ENCODE measurements around the gene SELP. TPM values are rescaled to one million over a fixed set of nuclear protein-coding genes. Genes with fewer than 3 reads are reported as not detected.

SELP gene
- total and polyA plus RNA-seq, 2 of the 13 experiments (the other 11 are each of a cell fraction or from before 2014, with no cell fraction given) = 0.11 TPM; not detected in 1

DNA sequence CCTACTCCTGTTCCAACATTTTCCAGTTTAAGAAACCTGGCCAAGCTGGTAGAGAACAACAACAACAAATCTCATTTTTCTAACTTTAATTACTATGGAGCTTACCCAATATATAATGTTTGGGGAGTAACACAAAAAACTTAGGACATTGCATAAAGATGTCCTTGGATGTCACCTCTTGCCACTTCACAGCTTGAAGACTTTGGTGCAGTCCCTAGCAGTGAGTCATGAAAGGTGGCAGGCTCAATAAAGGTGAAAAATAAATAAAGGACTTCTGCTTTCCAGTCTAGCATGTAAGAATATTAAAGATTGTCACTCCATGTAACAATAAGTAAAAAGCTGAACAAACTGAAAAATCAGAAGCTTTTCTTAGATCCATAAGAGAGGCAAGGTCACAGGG lies 17.6 kb upstream of the SELP start:
- ChIA-PET CTCF (ENCODE audit: low intra/inter-chr PET ratio, low total read pairs) (no interaction called here), POLR2A (no interaction called here)
- Histone ChIP-seq H3K27me3 (ENCODE audit: control insufficient read depth in 1 of 2, insufficient read depth in 2 of 2, low read length in 2 of 2) (peaks cover 0 to 5% of the 10 kb centered on the region in 2 experiments; a peak in 1 of 5 replicates), H2AFZ (ENCODE audit: low read length) (no peak overlapping the region), H3K27ac (ENCODE audit: extremely low read length, insufficient read depth, low read length) (no peak overlapping the region), H3K36me3 (replicated peaks in 1 of 2; ENCODE audit: control insufficient read depth in 1 of 2, insufficient read depth in 2 of 2, low read length in 2 of 2) (no peaks in the 10 kb centered on the region), H4K20me1 (ENCODE audit: insufficient read depth, low read length) (no peaks in the 10 kb centered on the region), H3K9ac (ENCODE audit: insufficient read depth, low read depth, low read length) (no peak overlapping the region), H3K4me3 (replicated peaks in 1 of 3; ENCODE audit: insufficient read depth in 1 of 3, low read depth in 2 of 3, low read length in 3 of 3) (no peak overlapping the region), H3K9me3 (ENCODE audit: low read length) (no peaks in the 10 kb centered on the region), H3K4me2 (ENCODE audit: low read depth, low read length) (no peak overlapping the region), H3K4me1 (ENCODE audit: insufficient read depth, low read length) (no peaks in the 10 kb centered on the region), H3K79me2 (ENCODE audit: insufficient read depth, low read length) (no peaks in the 10 kb centered on the region)
- FAIRE-seq (no peak), DNase-seq (ENCODE audit: low spot score) (no peak), ATAC-seq (no peak)
- in situ Hi-C loops (cut with HindIII; ENCODE audit: extremely low pct_ligation_motif_present, low pct_unique_long_range_greater_than_20kb) (no loop called here), intact Hi-C loops (cut with micrococcal nuclease; ENCODE audit: unreplicated experiment) (no loop called here)
- BruUV-seq (replicated peaks) = no TSS peak
- TF ChIP-seq ZNF775 (CRISPR knock-in tag; IDR thresholded peaks at IDR 0.05; ENCODE audit: borderline replicate concordance) = no peak
- no peak for TF ChIP-seq MTF2 (CRISPR knock-in tag; IDR thresholded peaks at IDR 0.05; ENCODE audit: borderline replicate concordance)
- no peak for TF ChIP-seq FOXA1 (IDR thresholded peaks at IDR 0.05)
- no peak for TF ChIP-seq FOXA1 (CRISPR knock-in tag; IDR thresholded peaks at IDR 0.05)
- no peak for TF ChIP-seq ZFP36 (IDR thresholded peaks at IDR 0.05; ENCODE audit: borderline replicate concordance, low read depth, low read length, partially characterized antibody)
- no peak for TF ChIP-seq ZNF552 (CRISPR knock-in tag; IDR thresholded peaks at IDR 0.05; ENCODE audit: borderline replicate concordance)
- TF ChIP-seq, protein P1, sequence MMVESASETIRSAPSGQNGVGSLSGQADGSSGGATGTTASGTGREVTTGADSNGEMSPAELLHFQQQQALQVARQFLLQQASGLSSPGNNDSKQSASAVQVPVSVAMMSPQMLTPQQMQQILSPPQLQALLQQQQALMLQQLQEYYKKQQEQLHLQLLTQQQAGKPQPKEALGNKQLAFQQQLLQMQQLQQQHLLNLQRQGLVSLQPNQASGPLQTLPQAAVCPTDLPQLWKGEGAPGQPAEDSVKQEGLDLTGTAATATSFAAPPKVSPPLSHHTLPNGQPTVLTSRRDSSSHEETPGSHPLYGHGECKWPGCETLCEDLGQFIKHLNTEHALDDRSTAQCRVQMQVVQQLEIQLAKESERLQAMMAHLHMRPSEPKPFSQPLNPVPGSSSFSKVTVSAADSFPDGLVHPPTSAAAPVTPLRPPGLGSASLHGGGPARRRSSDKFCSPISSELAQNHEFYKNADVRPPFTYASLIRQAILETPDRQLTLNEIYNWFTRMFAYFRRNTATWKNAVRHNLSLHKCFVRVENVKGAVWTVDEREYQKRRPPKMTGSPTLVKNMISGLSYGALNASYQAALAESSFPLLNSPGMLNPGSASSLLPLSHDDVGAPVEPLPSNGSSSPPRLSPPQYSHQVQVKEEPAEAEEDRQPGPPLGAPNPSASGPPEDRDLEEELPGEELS (CRISPR knock-in tag; IDR thresholded peaks at IDR 0.05) = no peak
- TF ChIP-seq, protein P2, sequence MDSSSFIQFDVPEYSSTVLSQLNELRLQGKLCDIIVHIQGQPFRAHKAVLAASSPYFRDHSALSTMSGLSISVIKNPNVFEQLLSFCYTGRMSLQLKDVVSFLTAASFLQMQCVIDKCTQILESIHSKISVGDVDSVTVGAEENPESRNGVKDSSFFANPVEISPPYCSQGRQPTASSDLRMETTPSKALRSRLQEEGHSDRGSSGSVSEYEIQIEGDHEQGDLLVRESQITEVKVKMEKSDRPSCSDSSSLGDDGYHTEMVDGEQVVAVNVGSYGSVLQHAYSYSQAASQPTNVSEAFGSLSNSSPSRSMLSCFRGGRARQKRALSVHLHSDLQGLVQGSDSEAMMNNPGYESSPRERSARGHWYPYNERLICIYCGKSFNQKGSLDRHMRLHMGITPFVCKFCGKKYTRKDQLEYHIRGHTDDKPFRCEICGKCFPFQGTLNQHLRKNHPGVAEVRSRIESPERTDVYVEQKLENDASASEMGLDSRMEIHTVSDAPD (CRISPR knock-in tag; IDR thresholded peaks at IDR 0.05) = no peak
- TF ChIP-seq, protein P3, sequence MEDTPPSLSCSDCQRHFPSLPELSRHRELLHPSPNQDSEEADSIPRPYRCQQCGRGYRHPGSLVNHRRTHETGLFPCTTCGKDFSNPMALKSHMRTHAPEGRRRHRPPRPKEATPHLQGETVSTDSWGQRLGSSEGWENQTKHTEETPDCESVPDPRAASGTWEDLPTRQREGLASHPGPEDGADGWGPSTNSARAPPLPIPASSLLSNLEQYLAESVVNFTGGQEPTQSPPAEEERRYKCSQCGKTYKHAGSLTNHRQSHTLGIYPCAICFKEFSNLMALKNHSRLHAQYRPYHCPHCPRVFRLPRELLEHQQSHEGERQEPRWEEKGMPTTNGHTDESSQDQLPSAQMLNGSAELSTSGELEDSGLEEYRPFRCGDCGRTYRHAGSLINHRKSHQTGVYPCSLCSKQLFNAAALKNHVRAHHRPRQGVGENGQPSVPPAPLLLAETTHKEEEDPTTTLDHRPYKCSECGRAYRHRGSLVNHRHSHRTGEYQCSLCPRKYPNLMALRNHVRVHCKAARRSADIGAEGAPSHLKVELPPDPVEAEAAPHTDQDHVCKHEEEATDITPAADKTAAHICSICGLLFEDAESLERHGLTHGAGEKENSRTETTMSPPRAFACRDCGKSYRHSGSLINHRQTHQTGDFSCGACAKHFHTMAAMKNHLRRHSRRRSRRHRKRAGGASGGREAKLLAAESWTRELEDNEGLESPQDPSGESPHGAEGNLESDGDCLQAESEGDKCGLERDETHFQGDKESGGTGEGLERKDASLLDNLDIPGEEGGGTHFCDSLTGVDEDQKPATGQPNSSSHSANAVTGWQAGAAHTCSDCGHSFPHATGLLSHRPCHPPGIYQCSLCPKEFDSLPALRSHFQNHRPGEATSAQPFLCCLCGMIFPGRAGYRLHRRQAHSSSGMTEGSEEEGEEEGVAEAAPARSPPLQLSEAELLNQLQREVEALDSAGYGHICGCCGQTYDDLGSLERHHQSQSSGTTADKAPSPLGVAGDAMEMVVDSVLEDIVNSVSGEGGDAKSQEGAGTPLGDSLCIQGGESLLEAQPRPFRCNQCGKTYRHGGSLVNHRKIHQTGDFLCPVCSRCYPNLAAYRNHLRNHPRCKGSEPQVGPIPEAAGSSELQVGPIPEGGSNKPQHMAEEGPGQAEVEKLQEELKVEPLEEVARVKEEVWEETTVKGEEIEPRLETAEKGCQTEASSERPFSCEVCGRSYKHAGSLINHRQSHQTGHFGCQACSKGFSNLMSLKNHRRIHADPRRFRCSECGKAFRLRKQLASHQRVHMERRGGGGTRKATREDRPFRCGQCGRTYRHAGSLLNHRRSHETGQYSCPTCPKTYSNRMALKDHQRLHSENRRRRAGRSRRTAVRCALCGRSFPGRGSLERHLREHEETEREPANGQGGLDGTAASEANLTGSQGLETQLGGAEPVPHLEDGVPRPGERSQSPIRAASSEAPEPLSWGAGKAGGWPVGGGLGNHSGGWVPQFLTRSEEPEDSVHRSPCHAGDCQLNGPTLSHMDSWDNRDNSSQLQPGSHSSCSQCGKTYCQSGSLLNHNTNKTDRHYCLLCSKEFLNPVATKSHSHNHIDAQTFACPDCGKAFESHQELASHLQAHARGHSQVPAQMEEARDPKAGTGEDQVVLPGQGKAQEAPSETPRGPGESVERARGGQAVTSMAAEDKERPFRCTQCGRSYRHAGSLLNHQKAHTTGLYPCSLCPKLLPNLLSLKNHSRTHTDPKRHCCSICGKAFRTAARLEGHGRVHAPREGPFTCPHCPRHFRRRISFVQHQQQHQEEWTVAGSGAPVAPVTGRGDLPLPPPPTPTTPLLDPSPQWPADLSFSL (CRISPR knock-in tag; IDR thresholded peaks at IDR 0.05) = no peak
- TF ChIP-seq ERF (CRISPR knock-in tag; IDR thresholded peaks at IDR 0.05) = no peak
- TF ChIP-seq, protein P4, sequence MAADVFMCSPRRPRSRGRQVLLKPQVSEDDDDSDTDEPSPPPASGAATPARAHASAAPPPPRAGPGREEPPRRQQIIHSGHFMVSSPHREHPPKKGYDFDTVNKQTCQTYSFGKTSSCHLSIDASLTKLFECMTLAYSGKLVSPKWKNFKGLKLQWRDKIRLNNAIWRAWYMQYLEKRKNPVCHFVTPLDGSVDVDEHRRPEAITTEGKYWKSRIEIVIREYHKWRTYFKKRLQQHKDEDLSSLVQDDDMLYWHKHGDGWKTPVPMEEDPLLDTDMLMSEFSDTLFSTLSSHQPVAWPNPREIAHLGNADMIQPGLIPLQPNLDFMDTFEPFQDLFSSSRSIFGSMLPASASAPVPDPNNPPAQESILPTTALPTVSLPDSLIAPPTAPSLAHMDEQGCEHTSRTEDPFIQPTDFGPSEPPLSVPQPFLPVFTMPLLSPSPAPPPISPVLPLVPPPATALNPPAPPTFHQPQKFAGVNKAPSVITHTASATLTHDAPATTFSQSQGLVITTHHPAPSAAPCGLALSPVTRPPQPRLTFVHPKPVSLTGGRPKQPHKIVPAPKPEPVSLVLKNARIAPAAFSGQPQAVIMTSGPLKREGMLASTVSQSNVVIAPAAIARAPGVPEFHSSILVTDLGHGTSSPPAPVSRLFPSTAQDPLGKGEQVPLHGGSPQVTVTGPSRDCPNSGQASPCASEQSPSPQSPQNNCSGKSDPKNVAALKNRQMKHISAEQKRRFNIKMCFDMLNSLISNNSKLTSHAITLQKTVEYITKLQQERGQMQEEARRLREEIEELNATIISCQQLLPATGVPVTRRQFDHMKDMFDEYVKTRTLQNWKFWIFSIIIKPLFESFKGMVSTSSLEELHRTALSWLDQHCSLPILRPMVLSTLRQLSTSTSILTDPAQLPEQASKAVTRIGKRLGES (CRISPR knock-in tag; IDR thresholded peaks at IDR 0.05; ENCODE audit: borderline replicate concordance) = no peak
- TF ChIP-seq HDAC1 (CRISPR knock-in tag; IDR thresholded peaks at IDR 0.05) = no peak

Measured in HepG2 (cell line).